Measurements from ENCODE around the gene ABL1.
"Not testable (repeated sequence)": the region's sequence is repeated elsewhere in the genome, so short reads cannot be mapped to it uniquely, and the experiment has no call there.

ABL1 gene

DNA sequence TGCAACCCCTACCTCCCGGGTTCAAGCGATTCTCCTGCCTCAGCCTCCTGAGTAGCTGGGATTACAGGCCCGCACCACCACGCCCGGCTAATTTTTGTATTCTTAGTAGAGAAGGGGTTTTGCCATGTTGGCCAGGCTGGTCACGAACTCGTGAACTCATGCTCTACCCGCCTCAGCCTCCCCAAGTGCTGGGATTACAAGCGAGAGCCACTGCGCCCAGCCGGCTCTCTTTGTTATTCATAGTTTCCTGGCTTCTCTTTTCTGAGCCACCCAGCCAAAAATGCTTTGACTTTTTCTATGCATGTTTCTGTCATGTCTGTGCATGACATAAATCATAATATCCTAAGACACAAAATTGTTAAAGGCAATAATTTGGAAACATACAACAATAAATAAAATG lies 31.9 kb upstream of the ABL1 start:
- not testable (repeated sequence) for H3K36me3 ChIP-seq (ENCODE audit: control insufficient read depth in 2 of 2, insufficient read depth in 2 of 2, low read length in 2 of 2); H3K9ac ChIP-seq (ENCODE audit: low read depth in 1 of 2, low read length in 2 of 2); H3K4me1 ChIP-seq (ENCODE audit: control insufficient read depth in 2 of 2, insufficient read depth in 2 of 2, low read length in 2 of 2); H3K27ac ChIP-seq (ENCODE audit: low read depth in 2 of 2, low read length in 2 of 2); H3K27me3 ChIP-seq (ENCODE audit: control insufficient read depth in 2 of 2, insufficient read depth in 2 of 2, low read length in 2 of 2); H3K9me3 ChIP-seq (ENCODE audit: control insufficient read depth in 2 of 2, low read length in 2 of 2); H3K4me3 ChIP-seq (ENCODE audit: low read length in 2 of 2)

DNA sequence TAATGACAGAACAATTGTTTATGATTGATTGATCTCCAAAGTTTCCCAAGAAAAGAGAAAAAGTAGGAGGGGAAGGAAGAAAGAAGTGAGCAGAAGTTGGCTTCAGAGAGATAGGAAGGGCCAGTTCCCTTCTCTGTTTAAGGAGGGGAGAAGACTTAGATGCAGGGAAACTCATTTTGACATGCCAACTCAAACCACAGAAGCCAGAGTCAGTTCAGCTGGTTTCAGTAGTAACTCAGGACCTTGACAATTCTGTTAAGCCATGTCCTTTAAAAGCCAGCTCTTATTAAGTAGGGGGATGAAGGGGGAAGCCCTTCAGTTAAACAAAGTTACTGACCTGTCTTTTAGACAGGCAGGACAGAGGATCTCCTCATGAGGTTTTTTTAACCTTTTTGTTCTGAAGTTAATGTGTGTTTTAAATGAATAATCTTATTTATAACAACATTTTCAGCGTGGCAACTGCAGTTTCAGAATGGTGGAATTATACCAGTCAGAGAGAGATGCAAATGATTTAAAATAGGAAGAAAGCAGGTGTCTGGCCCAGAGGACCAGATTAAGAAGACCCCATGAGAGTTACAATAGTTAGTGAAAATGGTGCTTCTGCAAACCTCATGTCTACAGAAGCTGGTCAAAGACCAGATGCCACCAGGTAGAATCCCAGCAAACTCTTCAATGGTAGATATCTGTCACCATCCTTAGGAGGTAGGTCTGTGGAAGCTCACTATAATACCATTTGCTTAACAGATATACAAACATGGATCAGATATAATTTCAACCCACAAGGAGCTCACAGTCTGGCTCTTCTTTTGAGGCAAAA lies 29.3 kb upstream of the ABL1 start:
- Histone ChIP-seq H3K4me1 (ENCODE audit: control insufficient read depth in 2 of 2, insufficient read depth in 2 of 2, low read length in 2 of 2) (peaks cover 0 to 2% of the 10 kb centered on the region in 2 donors), H3K4me3 (ENCODE audit: low read length in 2 of 2) (no peak overlapping the region), H3K27me3 (ENCODE audit: control insufficient read depth in 2 of 2, insufficient read depth in 2 of 2, low read length in 2 of 2) (no peaks in the 10 kb centered on the region), H3K9ac (ENCODE audit: low read depth in 1 of 2, low read length in 2 of 2) (no peak overlapping the region), H3K27ac (ENCODE audit: low read depth in 2 of 2, low read length in 2 of 2) (no peak overlapping the region), H3K36me3 (ENCODE audit: control insufficient read depth in 2 of 2, insufficient read depth in 2 of 2, low read length in 2 of 2) (no peaks in the 10 kb centered on the region), H3K9me3 (ENCODE audit: control insufficient read depth in 2 of 2, low read length in 2 of 2) (no peaks in the 10 kb centered on the region)

- H3K4me1 ChIP-seq (ENCODE audit: control insufficient read depth in 2 of 2, insufficient read depth in 2 of 2, low read length in 2 of 2): peaks cover 0 to 2% of the 10 kb centered on the region in 2 donors
- no peak overlapping the region for H3K4me3 ChIP-seq (ENCODE audit: low read length in 2 of 2)
- no peak overlapping the region for H3K9ac ChIP-seq (ENCODE audit: low read depth in 1 of 2, low read length in 2 of 2)
- no peaks in the 10 kb centered on the region for H3K27me3 ChIP-seq (ENCODE audit: control insufficient read depth in 2 of 2, insufficient read depth in 2 of 2, low read length in 2 of 2)
- no peak overlapping the region for H3K27ac ChIP-seq (ENCODE audit: low read depth in 2 of 2, low read length in 2 of 2)
- no peaks in the 10 kb centered on the region for H3K9me3 ChIP-seq (ENCODE audit: control insufficient read depth in 2 of 2, low read length in 2 of 2)
- H3K36me3 ChIP-seq (ENCODE audit: control insufficient read depth in 2 of 2, insufficient read depth in 2 of 2, low read length in 2 of 2): no peaks in the 10 kb centered on the region
These were observed 28.7 kb upstream of the ABL1 start for GRCh38 chr9:130806327-130806716.

GRCh38 chr9:130810609-130811136 lies 24.4 kb upstream of the ABL1 start:
- Histone ChIP-seq H3K9me3 (ENCODE audit: control insufficient read depth in 2 of 2, low read length in 2 of 2) (no peaks in the 10 kb centered on the region), H3K4me1 (ENCODE audit: control insufficient read depth in 2 of 2, insufficient read depth in 2 of 2, low read length in 2 of 2) (peaks cover 0 to 2% of the 10 kb centered on the region in 2 donors), H3K4me3 (ENCODE audit: low read length in 2 of 2) (no peak overlapping the region), H3K9ac (ENCODE audit: low read depth in 1 of 2, low read length in 2 of 2) (no peak overlapping the region), H3K27ac (ENCODE audit: low read depth in 2 of 2, low read length in 2 of 2) (no peak overlapping the region), H3K36me3 (ENCODE audit: control insufficient read depth in 2 of 2, insufficient read depth in 2 of 2, low read length in 2 of 2) (no peaks in the 10 kb centered on the region), H3K27me3 (ENCODE audit: control insufficient read depth in 2 of 2, insufficient read depth in 2 of 2, low read length in 2 of 2) (no peaks in the 10 kb centered on the region)

GRCh38 chr9:130815242-130815808 lies 19.7 kb upstream of the ABL1 start:
- Histone ChIP-seq H3K4me3 (ENCODE audit: low read length in 2 of 2) (no peak overlapping the region), H3K9me3 (ENCODE audit: control insufficient read depth in 2 of 2, low read length in 2 of 2) (no peaks in the 10 kb centered on the region), H3K36me3 (ENCODE audit: control insufficient read depth in 2 of 2, insufficient read depth in 2 of 2, low read length in 2 of 2) (no peaks in the 10 kb centered on the region), H3K27me3 (ENCODE audit: control insufficient read depth in 2 of 2, insufficient read depth in 2 of 2, low read length in 2 of 2) (no peaks in the 10 kb centered on the region), H3K9ac (ENCODE audit: low read depth in 1 of 2, low read length in 2 of 2) (no peak overlapping the region), H3K27ac (ENCODE audit: low read depth in 2 of 2, low read length in 2 of 2) (no peak overlapping the region), H3K4me1 (ENCODE audit: control insufficient read depth in 2 of 2, insufficient read depth in 2 of 2, low read length in 2 of 2) (no peaks in the 10 kb centered on the region)

DNA sequence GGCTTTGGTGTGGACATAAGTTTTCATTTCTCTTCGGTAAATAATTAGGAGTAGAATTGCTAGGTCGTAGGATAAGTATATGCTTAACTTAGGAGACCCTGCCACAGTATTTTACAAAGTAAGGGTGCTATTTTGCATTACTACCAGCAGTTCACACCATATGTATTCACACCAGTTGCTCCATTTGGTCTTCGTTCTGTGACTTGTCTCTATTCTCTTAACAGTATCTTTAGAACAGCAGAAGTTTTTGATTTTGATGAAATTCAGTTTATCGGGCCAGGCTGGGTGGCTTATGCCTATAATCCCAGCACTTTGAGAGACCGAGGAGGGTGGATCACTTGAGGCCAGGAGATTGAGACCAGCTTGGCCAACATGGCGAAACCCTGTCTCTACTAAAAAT lies 17.1 kb upstream of the ABL1 start:
- H3K36me3 ChIP-seq (ENCODE audit: control insufficient read depth in 2 of 2, insufficient read depth in 2 of 2, low read length in 2 of 2): no peaks in the 10 kb centered on the region
- no peaks in the 10 kb centered on the region for H3K4me1 ChIP-seq (ENCODE audit: control insufficient read depth in 2 of 2, insufficient read depth in 2 of 2, low read length in 2 of 2)
- H3K27ac ChIP-seq (ENCODE audit: low read depth in 2 of 2, low read length in 2 of 2): no peak overlapping the region
- H3K9me3 ChIP-seq (ENCODE audit: control insufficient read depth in 2 of 2, low read length in 2 of 2): no peaks in the 10 kb centered on the region
- no peak overlapping the region for H3K9ac ChIP-seq (ENCODE audit: low read depth in 1 of 2, low read length in 2 of 2)
- H3K4me3 ChIP-seq (ENCODE audit: low read length in 2 of 2): no peak overlapping the region
- no peaks in the 10 kb centered on the region for H3K27me3 ChIP-seq (ENCODE audit: control insufficient read depth in 2 of 2, insufficient read depth in 2 of 2, low read length in 2 of 2)

DNA sequence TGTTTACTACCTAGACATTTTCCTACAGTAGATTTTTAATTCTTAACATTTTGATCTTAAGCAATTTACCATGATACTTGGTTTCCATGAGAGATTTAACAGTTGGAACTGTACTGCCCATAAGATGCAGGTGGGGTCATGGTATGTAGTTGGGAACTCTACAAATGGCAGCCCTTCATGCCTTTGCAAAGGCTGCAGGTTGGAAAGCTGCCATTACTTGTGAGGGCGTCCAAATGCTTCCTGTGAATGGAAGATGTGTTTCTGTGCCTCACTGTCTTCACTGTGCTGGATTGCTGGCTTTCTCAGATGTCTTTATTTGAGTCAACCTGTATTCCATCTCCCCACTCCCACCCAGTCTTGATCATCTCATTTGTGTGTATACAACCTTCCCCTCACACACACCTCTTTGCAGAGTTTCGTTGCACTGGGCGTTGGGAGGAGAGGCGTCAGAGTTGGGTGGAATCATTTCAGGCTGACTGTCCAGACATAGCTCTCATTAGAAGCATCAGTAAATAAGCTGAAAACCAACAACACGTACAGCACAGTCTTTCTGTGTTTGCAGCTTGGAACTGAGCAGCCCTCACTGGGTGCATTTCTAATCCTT lies 14.8 kb upstream of the ABL1 start:
- Histone ChIP-seq H3K27me3 (ENCODE audit: control insufficient read depth in 2 of 2, insufficient read depth in 2 of 2, low read length in 2 of 2) (no peaks in the 10 kb centered on the region), H3K4me3 (ENCODE audit: low read length in 2 of 2) (no peak overlapping the region), H3K36me3 (ENCODE audit: control insufficient read depth in 2 of 2, insufficient read depth in 2 of 2, low read length in 2 of 2) (no peaks in the 10 kb centered on the region), H3K9me3 (ENCODE audit: control insufficient read depth in 2 of 2, low read length in 2 of 2) (no peaks in the 10 kb centered on the region), H3K27ac (ENCODE audit: low read depth in 2 of 2, low read length in 2 of 2) (no peak overlapping the region), H3K4me1 (ENCODE audit: control insufficient read depth in 2 of 2, insufficient read depth in 2 of 2, low read length in 2 of 2) (peaks cover 6 to 11% of the 10 kb centered on the region in 2 donors), H3K9ac (ENCODE audit: low read depth in 1 of 2, low read length in 2 of 2) (no peak overlapping the region)

- Histone ChIP-seq H3K9me3 (ENCODE audit: control insufficient read depth in 2 of 2, low read length in 2 of 2) (no peaks in the 10 kb centered on the region), H3K4me1 (ENCODE audit: control insufficient read depth in 2 of 2, insufficient read depth in 2 of 2, low read length in 2 of 2) (peaks cover 11 to 18% of the 10 kb centered on the region in 2 donors), H3K9ac (ENCODE audit: low read depth in 1 of 2, low read length in 2 of 2) (no peak overlapping the region), H3K27ac (ENCODE audit: low read depth in 2 of 2, low read length in 2 of 2) (no peak overlapping the region), H3K27me3 (ENCODE audit: control insufficient read depth in 2 of 2, insufficient read depth in 2 of 2, low read length in 2 of 2) (no peaks in the 10 kb centered on the region), H3K36me3 (ENCODE audit: control insufficient read depth in 2 of 2, insufficient read depth in 2 of 2, low read length in 2 of 2) (no peaks in the 10 kb centered on the region), H3K4me3 (ENCODE audit: low read length in 2 of 2) (no peak overlapping the region)
These were observed 11.6 kb upstream of the ABL1 start for GRCh38 chr9:130823435-130823834.

- Histone ChIP-seq H3K36me3 (ENCODE audit: control insufficient read depth in 2 of 2, insufficient read depth in 2 of 2, low read length in 2 of 2) (no peaks in the 10 kb centered on the region), H3K9ac (ENCODE audit: low read depth in 1 of 2, low read length in 2 of 2) (peak overlapping the region in 1 of 2 donors; percentile 46), H3K9me3 (ENCODE audit: control insufficient read depth in 2 of 2, low read length in 2 of 2) (no peaks in the 10 kb centered on the region), H3K4me1 (ENCODE audit: control insufficient read depth in 2 of 2, insufficient read depth in 2 of 2, low read length in 2 of 2) (peaks cover 11 to 18% of the 10 kb centered on the region in 2 donors), H3K27me3 (ENCODE audit: control insufficient read depth in 2 of 2, insufficient read depth in 2 of 2, low read length in 2 of 2) (no peaks in the 10 kb centered on the region), H3K4me3 (ENCODE audit: low read length in 2 of 2) (no peak overlapping the region), H3K27ac (ENCODE audit: low read depth in 2 of 2, low read length in 2 of 2) (peak overlapping the region; percentile 66 to 75)
These were observed 11.0 kb upstream of the ABL1 start for GRCh38 chr9:130824079-130824478.

DNA sequence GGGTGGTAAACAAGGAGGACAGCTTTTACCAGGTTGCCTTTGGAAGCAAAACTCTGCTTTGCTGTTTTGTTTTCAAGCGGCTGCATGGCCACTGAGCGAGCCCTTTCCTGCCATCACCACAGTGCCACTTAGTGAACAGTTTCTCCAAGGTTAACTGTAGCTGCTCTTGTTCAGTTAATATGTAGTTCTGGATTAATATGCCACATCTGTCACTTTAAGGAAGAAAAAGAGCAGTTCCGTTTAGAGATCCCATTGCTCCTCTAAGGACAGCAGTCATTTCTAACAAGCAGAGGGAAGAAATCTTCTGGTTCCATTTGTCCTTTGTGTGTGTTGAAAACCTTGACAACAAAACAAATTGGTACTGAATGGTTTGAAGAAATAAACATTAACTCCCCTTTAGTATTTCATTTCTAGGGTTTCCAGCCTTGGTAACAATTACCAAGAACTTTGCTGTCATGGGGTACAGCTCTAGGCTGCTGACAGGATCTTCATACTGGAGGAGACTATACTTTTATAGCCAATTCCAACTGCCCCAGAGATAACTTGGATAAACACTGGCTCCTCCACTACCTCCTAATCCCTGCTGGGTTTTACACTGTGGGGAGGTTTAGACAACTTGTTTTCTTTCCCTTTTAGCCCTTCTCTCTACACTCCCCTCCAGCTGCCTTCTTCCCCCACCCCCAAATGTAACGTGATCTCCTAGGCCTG lies 10.3 kb upstream of the ABL1 start:
- no peaks in the 10 kb centered on the region for H3K9me3 ChIP-seq (ENCODE audit: control insufficient read depth in 2 of 2, low read length in 2 of 2)
- peak overlapping the region; percentile 14 to 45 for H3K4me3 ChIP-seq (ENCODE audit: low read length in 2 of 2)
- no peaks in the 10 kb centered on the region for H3K36me3 ChIP-seq (ENCODE audit: control insufficient read depth in 2 of 2, insufficient read depth in 2 of 2, low read length in 2 of 2)
- H3K9ac ChIP-seq (ENCODE audit: low read depth in 1 of 2, low read length in 2 of 2): peak overlapping the region in 1 of 2 donors; percentile 46
- peaks cover 11 to 18% of the 10 kb centered on the region in 2 donors for H3K4me1 ChIP-seq (ENCODE audit: control insufficient read depth in 2 of 2, insufficient read depth in 2 of 2, low read length in 2 of 2)
- peak overlapping the region; percentile 66 to 75 for H3K27ac ChIP-seq (ENCODE audit: low read depth in 2 of 2, low read length in 2 of 2)
- no peaks in the 10 kb centered on the region for H3K27me3 ChIP-seq (ENCODE audit: control insufficient read depth in 2 of 2, insufficient read depth in 2 of 2, low read length in 2 of 2)

All from mucosa of rectum (tissue), 2 donors.